NB4 (cell line): ENCODE data around the gene SRP9.
"Not testable (repeated sequence)": the region's sequence is repeated elsewhere in the genome, so short reads cannot be mapped to it uniquely, and the experiment has no call there.

ENCODE experiments used
- DNase-seq: peaks from one replicate; pipeline ENCODE4 v3.0.0; 2010; ENCODE audit warnings: low read depth
- H3K4me3 ChIP-seq: one replicate; pipeline ENCODE4 v1.5.1; 2011; ENCODE audit warnings: mild to moderate bottlenecking, low read depth, low read length, moderate library complexity
- MAX ChIP-seq: IDR thresholded peaks from 2 replicates; pipeline ENCODE4 v1.6.1; 2011; ENCODE audit warnings: low read depth, low read length
- MYC ChIP-seq: IDR thresholded peaks from 2 replicates; pipeline ENCODE4 v1.6.1; 2011; ENCODE audit warnings: low read depth, low read length
- POLR2A ChIP-seq: IDR thresholded peaks from 2 replicates; pipeline ENCODE4 v1.6.1; 2011; ENCODE audit warnings: mild to moderate bottlenecking; ENCODE audit not compliant: insufficient read length; ENCODE audit errors: extremely low read depth
- TF ChIP-seq, protein P1 (sequence below): IDR thresholded peaks from one replicate; pipeline ENCODE4 v1.5.1; 2012; ENCODE audit warnings: low read depth, low read length

Gene SRP9

GRCh38 chr1:225750875-225751824 is 26.5 kb upstream of the SRP9 start:
- TF ChIP-seq MAX (no peak), POLR2A (no peak), MYC (no peak)
- TF ChIP-seq, protein P1, sequence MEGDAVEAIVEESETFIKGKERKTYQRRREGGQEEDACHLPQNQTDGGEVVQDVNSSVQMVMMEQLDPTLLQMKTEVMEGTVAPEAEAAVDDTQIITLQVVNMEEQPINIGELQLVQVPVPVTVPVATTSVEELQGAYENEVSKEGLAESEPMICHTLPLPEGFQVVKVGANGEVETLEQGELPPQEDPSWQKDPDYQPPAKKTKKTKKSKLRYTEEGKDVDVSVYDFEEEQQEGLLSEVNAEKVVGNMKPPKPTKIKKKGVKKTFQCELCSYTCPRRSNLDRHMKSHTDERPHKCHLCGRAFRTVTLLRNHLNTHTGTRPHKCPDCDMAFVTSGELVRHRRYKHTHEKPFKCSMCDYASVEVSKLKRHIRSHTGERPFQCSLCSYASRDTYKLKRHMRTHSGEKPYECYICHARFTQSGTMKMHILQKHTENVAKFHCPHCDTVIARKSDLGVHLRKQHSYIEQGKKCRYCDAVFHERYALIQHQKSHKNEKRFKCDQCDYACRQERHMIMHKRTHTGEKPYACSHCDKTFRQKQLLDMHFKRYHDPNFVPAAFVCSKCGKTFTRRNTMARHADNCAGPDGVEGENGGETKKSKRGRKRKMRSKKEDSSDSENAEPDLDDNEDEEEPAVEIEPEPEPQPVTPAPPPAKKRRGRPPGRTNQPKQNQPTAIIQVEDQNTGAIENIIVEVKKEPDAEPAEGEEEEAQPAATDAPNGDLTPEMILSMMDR = no peak
- DNase-seq = no peak

GRCh38 chr1:225752245-225752644 is 25.4 kb upstream of the SRP9 start:
- no peak overlapping the region for H3K4me3 ChIP-seq
- TF ChIP-seq MYC (no peak), POLR2A (no peak), MAX (no peak)
- TF ChIP-seq, protein P1 = no peak
- no peak for DNase-seq

More at GRCh38 chr1:225750875-225751824, 26.5 kb upstream of the SRP9 start:
- no peak overlapping the region for H3K4me3 ChIP-seq

GRCh38 chr1:225754940-225755641 is 22.5 kb upstream of the SRP9 start:
- DNase-seq = peak; percentile 81
- TF ChIP-seq MAX (no peak), POLR2A (no peak), MYC (no peak)
- TF ChIP-seq, protein P1 = no peak
- H3K4me3 ChIP-seq = no peak overlapping the region

DNA sequence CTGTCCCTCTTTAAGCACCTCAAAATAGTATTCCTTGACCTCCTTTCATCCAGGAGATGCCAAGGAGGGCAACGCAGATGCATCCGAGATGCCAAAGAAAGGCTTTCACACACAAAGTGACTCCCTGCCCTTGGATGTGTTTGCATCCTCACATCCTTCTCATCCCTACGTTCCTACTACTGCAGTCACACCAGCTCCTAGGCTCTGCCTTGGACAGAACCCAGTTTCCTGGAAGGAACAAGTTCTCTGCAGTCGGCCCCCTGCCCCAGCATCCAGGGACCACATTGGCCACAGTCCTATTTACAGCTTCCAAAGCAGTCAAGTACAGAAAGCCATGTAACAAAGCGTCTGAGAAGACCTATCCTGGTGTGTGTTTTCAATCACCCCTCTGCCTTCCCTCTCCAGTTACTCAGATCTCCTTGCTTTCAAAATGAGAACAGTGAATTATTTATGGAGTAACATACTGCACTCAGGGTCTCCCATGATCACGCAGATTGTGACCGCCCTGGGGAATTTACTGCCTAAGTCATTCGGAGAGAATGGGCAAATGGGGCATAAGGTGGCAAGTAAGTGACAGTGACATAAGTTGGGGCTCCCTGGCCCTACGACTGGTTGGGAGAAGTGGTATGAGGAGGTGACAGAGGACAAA is 21.8 kb upstream of the SRP9 start:
- TF ChIP-seq POLR2A (no peak), MAX (no peak), MYC (no peak)
- TF ChIP-seq, protein P1 = no peak
- DNase-seq = no peak
- H3K4me3 ChIP-seq = no peak overlapping the region

DNA sequence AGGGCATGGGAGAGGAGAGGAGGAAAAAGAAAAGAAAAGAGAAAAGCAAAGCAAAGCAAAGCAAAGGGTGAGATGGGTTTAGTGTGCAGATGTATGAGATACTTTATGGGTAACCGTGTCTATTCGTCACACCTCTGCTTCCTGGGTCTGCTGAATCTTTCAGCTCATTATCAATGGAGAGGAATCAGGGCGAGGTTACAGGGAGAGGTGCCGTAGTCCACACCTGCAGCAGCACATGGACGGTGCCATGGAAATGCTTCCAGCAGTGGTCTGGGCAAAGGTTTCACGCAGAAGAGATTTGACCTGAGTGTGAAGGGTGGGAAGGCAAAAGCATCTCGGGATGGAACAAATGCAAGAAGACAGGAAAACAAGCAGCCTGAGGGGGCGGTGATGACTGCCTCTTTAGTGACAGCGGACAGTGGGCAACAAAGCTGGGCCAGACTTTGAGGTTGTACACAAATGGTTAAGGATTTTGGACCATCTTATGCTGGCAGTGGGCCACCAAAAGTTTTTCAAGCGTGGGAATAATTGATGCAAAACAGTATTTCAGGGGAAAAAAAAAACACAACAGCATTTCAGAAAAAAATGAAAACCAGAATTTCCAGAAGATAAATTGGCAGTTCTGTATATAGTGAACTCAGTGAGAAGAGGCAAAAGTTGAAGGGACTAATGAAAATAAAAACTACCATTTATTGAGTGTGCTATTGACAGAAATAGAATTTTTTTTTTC is 19.5 kb upstream of the SRP9 start:
- no peak for DNase-seq
- TF ChIP-seq MAX = no peak
- no peak for TF ChIP-seq MYC
- no peak for TF ChIP-seq POLR2A
- TF ChIP-seq, protein P1 = no peak
- H3K4me3 ChIP-seq = no peak overlapping the region

GRCh38 chr1:225759972-225760371 is 17.7 kb upstream of the SRP9 start:
- H3K4me3 ChIP-seq, DNase-seq: not testable (repeated sequence)
